ENCODE results near the gene TNFRSF19. TPM values are rescaled to one million over a fixed set of nuclear protein-coding genes. Genes with fewer than 3 reads are reported as not detected.
A peak's percentile ranks its signal among the peaks of the same experiment; 100 is the strongest.

The TNFRSF19 gene
- total and polyA plus RNA-seq, 4 donors: 0.27 to 2.8 (median 0.91) TPM

- TF ChIP-seq, protein P1, sequence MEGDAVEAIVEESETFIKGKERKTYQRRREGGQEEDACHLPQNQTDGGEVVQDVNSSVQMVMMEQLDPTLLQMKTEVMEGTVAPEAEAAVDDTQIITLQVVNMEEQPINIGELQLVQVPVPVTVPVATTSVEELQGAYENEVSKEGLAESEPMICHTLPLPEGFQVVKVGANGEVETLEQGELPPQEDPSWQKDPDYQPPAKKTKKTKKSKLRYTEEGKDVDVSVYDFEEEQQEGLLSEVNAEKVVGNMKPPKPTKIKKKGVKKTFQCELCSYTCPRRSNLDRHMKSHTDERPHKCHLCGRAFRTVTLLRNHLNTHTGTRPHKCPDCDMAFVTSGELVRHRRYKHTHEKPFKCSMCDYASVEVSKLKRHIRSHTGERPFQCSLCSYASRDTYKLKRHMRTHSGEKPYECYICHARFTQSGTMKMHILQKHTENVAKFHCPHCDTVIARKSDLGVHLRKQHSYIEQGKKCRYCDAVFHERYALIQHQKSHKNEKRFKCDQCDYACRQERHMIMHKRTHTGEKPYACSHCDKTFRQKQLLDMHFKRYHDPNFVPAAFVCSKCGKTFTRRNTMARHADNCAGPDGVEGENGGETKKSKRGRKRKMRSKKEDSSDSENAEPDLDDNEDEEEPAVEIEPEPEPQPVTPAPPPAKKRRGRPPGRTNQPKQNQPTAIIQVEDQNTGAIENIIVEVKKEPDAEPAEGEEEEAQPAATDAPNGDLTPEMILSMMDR (IDR thresholded peaks at IDR 0.05; ENCODE audit: low read depth, low read length, missing input control): no peak
- TF ChIP-seq FOXA2 (IDR thresholded peaks at IDR 0.05) (no peak), HNF4A (conservative IDR thresholded peaks at IDR 0.05) (no peak), JUND (IDR thresholded peaks at IDR 0.05) (no peak), EGR1 (IDR thresholded peaks at IDR 0.05; ENCODE audit: low read depth in 2 of 2) (no peak)
Measured at GRCh38 chr13:23695711-23696464, 125.7 kb downstream of the TNFRSF19 start (continued).

GRCh38 chr13:23696610-23697009 lies 126.4 kb downstream of the TNFRSF19 start:
- no peak overlapping the region for H3K4me3 ChIP-seq (ENCODE audit: low read depth in 1 of 3, low read length in 3 of 3)
- no peaks in the 10 kb centered on the region for H3K36me3 ChIP-seq (ENCODE audit: control insufficient read depth in 4 of 4, insufficient read depth in 3 of 4, low read depth in 1 of 4, low read length in 3 of 4)
- no peak overlapping the region for H3K27ac ChIP-seq (ENCODE audit: low read depth in 1 of 2, low read length in 2 of 2)
- H3K9ac ChIP-seq (ENCODE audit: low read depth in 1 of 2, low read length in 2 of 2): no peak overlapping the region
- H3K4me1 ChIP-seq (ENCODE audit: control insufficient read depth in 4 of 4, insufficient read depth in 4 of 4, low read length in 3 of 4): peaks cover 0 to 2% (median 1%) of the 10 kb centered on the region in 4 donors
- TF ChIP-seq, protein P1 (IDR thresholded peaks at IDR 0.05; ENCODE audit: low read depth, low read length, missing input control): no peak
- no peak for TF ChIP-seq YY1 (IDR thresholded peaks at IDR 0.05)
- TF ChIP-seq, protein P2, sequence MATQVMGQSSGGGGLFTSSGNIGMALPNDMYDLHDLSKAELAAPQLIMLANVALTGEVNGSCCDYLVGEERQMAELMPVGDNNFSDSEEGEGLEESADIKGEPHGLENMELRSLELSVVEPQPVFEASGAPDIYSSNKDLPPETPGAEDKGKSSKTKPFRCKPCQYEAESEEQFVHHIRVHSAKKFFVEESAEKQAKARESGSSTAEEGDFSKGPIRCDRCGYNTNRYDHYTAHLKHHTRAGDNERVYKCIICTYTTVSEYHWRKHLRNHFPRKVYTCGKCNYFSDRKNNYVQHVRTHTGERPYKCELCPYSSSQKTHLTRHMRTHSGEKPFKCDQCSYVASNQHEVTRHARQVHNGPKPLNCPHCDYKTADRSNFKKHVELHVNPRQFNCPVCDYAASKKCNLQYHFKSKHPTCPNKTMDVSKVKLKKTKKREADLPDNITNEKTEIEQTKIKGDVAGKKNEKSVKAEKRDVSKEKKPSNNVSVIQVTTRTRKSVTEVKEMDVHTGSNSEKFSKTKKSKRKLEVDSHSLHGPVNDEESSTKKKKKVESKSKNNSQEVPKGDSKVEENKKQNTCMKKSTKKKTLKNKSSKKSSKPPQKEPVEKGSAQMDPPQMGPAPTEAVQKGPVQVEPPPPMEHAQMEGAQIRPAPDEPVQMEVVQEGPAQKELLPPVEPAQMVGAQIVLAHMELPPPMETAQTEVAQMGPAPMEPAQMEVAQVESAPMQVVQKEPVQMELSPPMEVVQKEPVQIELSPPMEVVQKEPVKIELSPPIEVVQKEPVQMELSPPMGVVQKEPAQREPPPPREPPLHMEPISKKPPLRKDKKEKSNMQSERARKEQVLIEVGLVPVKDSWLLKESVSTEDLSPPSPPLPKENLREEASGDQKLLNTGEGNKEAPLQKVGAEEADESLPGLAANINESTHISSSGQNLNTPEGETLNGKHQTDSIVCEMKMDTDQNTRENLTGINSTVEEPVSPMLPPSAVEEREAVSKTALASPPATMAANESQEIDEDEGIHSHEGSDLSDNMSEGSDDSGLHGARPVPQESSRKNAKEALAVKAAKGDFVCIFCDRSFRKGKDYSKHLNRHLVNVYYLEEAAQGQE (IDR thresholded peaks at IDR 0.05): no peak
- H3K27me3 ChIP-seq (ENCODE audit: control insufficient read depth in 4 of 4, insufficient read depth in 4 of 4, low read length in 3 of 4): peaks cover 0 to 5% (median 0%) of the 10 kb centered on the region in 4 donors
- H3K9me3 ChIP-seq (ENCODE audit: control insufficient read depth in 4 of 4, low read length in 3 of 4): no peaks in the 10 kb centered on the region
- DNase-seq (ENCODE audit: low spot score): no peak
- 71% methylated on average over 5 of the region's 5 CpGs for WGBS

- H3K4me3 ChIP-seq (ENCODE audit: low read depth in 1 of 3, low read length in 3 of 3): no peak overlapping the region
- no peaks in the 10 kb centered on the region for H3K36me3 ChIP-seq (ENCODE audit: control insufficient read depth in 4 of 4, insufficient read depth in 3 of 4, low read depth in 1 of 4, low read length in 3 of 4)
- 75% methylated on average over 1 of the region's 1 CpG for WGBS
- peaks cover 0 to 5% (median 0%) of the 10 kb centered on the region in 4 donors for H3K27me3 ChIP-seq (ENCODE audit: control insufficient read depth in 4 of 4, insufficient read depth in 4 of 4, low read length in 3 of 4)
- no peak overlapping the region for H3K9ac ChIP-seq (ENCODE audit: low read depth in 1 of 2, low read length in 2 of 2)
- peaks cover 0 to 2% (median 1%) of the 10 kb centered on the region in 4 donors for H3K4me1 ChIP-seq (ENCODE audit: control insufficient read depth in 4 of 4, insufficient read depth in 4 of 4, low read length in 3 of 4)
- TF ChIP-seq NR2F2 (IDR thresholded peaks at IDR 0.05) (peak; percentile 58), HNF4A (conservative IDR thresholded peaks at IDR 0.05) (no peak)
- TF ChIP-seq, protein P1 (IDR thresholded peaks at IDR 0.05; ENCODE audit: low read depth, low read length, missing input control): no peak
- H3K9me3 ChIP-seq (ENCODE audit: control insufficient read depth in 4 of 4, low read length in 3 of 4): no peaks in the 10 kb centered on the region
- DNase-seq (ENCODE audit: low spot score): no peak
- no peak overlapping the region for H3K27ac ChIP-seq (ENCODE audit: low read depth in 1 of 2, low read length in 2 of 2)
Measured at GRCh38 chr13:23697772-23698313, 127.6 kb downstream of the TNFRSF19 start.

Measured in liver (tissue), 9 donors.